ENCODE results near the gene CXCL11.
"Not testable (repeated sequence)": the region's sequence is repeated elsewhere in the genome, so short reads cannot be mapped to it uniquely, and the experiment has no call there.

The CXCL11 gene

DNA sequence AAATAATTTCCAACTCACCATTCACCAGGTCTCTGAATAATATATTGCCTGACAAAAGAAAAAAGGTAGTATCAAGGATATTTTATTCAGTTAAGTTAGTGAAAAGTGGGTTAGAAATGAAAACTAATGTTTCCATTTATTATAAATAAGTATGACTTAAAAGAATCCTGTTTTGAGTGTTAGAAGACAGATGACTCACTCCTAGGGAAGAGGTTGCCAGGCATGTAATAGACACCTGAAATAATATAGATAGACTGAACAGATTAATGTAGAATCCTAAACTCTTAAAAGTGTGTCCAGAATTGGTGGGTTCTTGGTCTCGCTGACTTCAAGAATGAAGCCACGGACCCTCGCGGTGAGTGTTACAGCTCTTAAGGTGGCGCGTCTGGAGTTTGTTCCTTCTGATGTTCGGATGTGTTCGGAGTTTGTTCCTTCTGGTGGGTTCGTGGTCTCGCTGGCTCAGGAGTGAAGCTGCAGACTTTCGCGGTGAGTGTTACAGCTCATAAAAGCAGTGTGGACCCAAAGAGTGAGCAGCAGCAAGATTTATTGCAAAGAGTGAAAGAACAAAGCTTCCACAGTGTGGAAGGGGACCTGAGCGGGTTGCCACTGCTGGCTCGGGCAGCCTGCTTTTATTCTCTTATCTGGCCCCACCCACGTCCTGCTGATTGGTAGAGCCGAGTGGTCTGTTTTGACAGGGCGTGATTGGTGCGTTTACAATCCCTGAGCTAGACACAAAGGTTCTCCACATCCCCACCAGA, 6.5 kb upstream of the CXCL11 start:
- not testable (repeated sequence) for DNase-seq

DNA sequence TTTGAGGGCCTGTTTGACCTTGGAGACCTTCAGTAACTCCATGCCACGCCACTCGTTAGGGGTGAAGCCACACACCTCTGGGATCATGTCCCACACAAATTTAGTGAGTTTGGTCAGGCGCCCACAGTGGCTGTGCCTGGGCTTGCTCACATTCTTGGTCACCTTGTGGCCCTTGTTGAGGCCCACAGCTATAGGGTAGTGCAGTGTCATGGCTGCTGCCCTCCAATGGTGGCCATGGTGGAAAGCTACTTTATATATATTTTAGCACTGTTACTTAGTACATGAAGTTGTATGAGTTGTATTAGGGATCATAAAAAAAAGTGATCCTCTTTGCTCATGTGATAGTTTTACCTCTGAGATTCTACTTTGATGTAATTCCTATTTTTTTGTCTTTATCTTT, 985 bp upstream of the CXCL11 start:
- no peak for DNase-seq

DNA sequence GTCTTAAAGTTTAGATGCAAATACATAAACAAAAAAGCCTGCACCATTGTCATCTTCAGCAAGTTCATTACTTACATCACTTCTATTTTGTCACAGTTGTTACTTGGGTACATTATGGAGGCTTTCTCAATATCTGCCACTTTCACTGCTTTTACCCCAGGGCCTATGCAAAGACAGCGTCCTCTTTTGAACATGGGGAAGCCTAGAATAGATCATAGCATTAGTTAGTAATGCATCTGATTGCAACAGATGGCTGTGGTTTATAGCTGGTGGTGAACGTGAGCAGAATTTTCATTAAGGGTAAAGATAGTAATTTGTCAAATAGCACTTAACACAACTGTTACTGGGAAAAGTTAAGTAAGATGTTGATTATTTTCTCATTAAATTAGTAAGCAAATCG, 729 bp downstream of the CXCL11 start:
- DNase-seq = peak; percentile 78 to 91 (median 88)

DNA sequence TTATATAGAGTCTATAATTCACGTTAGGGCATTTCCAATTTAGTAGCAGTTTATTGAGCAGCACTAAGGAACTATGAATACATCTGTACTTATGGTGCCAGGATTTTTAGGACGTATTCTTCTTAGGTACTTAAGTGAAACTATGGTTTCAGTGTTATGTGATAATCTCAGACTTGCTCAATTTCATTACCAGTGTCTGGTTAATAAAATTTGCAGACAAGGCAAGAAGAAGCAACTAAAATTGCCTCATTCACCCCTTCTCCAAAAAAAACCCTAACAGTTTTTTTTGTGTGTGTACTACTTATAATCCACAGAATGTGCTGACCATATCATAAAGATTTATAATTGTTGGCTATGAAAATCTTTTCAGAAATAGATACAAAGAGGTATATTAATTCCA, 6.6 kb downstream of the CXCL11 start:
- DNase-seq = peak; percentile 52 to 89 (median 63)

DNA sequence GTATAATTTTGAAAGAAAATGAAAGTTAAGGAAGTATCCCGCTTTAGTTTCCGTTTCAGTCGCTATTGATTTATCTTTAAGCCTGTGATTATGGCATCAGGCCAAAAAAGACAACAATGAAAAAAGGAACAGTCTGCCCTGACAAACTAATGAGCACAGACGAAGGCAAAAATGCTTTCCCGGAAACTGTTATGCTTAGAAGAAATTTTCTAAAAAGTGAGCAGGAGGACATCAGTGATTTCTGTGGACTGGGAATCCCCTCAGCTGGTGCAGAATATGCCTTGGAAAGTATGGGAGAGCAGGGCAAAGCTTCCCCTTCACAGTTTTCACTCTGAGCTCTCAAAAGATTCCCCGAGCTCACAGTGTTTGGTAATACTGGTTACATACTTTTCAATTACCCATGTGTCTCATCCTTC, 7.5 kb downstream of the CXCL11 start:
- peak; percentile 89 to 99 (median 92) for DNase-seq

DNA sequence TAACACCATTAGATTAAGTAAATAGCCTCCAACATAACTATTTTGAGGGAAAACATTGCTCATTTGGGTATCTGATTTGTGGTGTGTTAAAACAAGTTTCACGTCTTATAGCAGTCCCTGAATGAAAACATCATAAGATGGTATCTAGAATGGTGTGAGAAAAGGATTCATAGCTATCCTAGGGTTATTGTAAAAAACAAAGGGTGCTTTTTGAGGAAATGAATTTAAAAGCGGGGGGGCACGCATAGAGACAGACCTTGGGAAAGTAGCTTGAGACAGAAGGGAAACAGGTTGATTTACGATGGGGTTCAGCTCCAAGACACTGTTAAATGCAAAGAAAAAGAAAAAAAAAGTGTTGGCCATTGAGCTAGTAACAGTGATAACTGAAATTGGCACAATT, 11.8 kb downstream of the CXCL11 start:
- peak; percentile 53 to 73 (median 53) for DNase-seq

DNA sequence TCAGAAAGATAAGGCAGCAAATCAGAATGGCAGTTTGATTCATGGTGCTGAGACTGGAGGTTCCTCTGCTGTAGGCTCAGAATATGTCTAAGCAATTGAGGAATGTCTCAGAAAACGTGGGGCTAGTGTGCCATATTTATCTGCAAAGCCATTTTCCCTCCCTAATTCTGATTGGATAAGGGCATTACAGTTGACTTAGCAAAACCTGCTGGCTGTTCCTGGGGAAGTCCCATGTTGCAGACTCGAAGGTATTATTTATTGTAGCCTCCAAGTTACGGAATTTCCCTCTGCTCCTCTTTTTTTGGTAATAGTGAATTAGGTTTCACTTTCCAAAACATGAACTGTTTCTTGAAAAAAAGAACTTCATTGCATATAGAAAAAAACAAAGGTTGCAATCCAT, 12.5 kb downstream of the CXCL11 start, which contains the start of gene CXCL10:
TSS of gene CXCL10 (minus strand) at position 109 of the 400 bp plus-strand sequence. CDS start at position 43, 66 bp downstream.
- DNase-seq = peak; percentile 90 to 99 (median 94)

DNA sequence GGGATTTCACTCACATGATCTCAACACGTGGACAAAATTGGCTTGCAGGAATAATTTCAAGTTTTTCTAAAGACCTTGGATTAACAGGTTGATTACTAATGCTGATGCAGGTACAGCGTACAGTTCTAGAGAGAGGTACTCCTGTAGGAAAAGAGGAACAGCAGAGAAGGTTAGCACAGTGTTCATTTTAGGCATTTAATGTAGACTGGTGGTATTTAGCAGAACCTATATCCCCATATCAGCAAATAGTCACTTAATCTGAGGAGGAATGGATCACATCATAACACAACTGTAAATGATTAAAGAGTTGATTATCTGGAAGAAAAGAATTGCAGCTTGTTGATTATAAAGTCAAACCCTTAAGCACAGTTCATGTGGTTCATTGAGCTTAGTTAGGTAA, 13.2 kb downstream of the CXCL11 start:
- DNase-seq = peak in 2 of 3 donors; percentile 36 to 85

DNA sequence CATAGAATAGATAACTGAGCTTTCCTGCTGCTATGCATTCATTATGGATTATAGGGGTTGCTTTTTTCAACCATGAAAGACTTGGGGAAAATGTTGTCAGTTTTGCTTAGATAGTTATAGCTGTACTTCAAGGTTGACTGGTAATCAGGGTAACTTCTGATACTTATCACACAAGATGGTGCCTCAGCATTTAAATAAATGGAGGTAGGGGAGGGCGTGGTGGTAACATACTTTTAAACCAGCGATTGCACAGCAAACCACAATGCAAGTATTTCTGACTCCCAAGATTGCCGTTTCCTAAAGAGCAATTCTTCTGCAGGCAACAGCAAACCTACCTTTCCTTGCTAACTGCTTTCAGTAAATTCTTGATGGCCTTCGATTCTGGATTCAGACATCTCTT, 13.8 kb downstream of the CXCL11 start:
- DNase-seq = peak in 2 of 3 donors; percentile 46 to 88

DNA sequence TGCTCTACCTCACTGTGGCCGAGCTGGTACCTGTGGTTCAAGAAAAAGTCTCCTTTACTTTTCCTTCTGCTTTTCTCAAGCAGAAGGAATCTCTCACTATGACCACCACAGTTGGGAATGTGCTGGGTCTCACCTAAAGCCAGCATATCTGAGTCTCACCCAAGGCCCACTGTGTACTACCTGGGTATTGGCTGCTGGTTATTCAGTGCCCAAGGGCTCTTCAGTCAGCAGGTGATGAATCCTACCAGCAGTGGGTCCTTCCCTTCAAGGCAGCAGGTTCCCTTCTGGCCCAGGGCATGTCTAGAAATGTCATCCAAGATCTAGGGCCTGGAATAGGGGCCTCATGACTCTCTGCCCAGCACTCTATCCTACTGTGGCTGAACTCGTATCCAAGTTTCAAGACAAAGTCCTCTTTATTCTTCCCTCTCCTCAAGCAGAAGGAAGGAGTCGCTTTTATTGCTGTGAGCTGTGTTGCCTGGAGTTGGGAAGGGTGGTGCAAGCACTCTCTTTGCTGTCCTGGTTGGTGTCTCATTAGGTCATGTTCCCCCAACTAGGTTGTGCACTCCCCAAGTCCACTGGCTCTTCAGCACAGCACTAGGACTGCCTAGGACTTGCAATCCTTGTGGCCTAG, 18.7 kb downstream of the CXCL11 start:
- DNase-seq = no peak

DNA sequence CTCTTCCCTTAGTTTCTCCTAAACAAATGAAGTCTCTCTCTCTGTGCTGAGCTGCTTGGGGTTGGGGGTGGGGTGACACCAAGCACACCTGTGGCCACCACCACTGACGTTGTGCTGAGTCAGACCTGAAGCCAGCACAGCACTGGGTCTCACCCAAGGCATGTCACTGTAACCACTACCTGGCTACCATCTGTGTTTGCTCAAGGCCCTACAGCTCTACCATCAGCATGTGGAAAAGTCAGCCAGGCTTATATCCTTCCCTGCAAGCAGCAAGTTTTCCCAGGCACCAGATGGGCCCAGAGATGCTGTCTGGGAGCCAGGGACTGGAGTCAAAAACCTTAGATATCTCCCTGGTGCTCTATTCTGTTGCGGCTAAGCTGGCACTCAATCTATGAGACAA, 19.5 kb downstream of the CXCL11 start:
- DNase-seq = no peak

DNA sequence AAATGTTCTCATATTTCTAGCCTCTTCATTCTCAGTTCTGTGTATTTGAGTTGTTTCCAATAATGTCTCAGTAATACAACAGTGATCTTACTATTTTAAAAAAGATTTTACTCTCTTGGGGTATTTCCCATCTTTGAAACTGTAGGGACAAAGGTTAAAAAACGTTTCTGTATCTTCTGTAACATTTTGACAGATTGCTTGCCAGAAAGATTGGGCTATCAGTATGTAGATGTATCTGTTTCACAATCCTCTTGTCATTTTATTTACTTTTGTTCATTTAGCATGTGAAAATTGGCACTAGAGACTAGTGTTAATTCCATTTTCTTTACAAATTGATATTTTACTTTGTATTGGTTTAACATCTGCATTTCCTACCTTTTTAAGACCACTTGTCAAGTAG, 22.3 kb downstream of the CXCL11 start:
- no peak for DNase-seq

DNA sequence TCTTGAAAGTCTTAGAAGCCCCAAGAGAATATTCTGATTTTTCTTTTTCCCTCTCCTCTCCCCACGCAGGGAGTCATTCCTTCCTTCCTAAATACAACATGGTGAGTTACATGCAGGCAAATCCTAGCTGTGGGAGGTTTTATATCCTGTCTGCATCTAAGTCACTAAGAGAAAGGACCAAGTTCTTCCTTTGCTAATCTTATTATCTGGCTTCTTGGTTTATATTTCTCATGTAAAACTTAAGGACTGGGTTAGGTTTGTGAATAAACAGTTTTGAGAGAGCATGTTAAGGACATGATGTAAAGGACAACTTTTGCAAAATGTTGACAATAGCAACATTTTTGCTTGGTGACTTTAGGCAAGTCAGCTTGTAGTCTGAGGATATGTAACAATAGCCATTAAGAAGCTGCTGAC, 23.5 kb downstream of the CXCL11 start:
- DNase-seq = no peak

DNA sequence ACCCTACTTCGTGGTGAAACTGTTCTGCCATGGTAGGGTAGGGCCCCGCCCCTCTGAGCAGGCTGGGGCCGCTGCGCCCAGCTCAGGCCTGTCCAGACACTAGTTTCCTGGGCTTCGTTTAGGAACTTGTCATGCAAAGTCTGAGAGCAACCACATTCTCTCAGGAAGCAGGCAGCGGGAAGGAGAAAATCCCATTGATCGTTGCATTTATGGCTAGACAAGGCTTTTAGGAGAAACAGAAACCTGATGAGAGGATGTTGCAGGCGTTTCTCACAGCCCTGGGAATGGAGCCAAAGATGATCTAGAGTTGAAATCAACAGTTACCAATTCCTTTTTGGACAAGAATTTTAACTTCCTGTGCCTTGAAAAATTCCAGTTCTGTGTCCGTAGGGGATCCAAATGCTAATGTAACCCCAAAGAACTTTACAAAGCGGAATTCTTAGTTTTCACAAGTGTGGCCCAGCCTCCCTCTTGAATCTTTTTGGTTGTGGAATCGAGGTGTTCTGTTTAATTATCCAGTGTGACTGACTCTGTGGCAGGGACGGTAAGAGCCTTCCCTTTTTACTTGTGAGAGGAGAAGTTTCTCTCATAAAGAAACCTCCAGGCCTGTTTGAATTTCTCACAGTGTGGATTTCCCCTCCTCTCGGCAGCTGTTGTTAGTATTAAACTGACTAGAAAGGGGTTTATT, 24.0 kb downstream of the CXCL11 start:
- peak; percentile 79 to 98 (median 87) for DNase-seq

DNA sequence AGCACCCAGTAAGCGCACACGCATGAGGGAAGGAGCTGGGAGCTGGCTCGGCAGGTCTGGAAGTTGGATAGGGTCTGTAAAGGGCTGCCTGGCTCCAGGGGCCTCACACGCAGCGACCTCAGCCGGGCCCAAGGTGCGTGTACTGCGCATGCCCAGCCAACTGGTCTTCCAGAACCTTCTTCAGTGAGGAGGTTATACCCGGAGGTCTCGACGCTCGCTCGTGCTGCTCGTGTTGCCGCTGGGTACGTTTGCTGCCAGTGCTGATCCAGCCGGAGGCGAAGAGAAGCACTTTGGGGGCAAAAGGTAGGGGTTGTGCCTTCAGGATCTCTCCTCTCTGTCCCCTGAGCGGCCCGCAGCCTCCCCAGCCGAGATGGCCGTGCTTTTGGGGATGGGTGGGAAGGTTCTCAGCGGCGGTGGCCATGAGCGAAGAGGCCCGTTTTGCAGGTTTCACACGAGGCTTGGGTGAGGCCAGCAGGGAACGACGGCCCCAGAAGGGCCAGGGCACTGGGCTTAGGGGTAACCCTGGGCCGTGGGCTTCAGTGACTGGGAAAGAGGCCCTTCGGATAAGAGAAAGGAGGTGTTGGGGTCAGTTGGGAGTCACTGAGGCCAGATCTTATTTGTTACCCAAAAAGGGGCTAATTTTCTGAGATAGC, 24.7 kb downstream of the CXCL11 start:
- DNase-seq = no peak

DNA sequence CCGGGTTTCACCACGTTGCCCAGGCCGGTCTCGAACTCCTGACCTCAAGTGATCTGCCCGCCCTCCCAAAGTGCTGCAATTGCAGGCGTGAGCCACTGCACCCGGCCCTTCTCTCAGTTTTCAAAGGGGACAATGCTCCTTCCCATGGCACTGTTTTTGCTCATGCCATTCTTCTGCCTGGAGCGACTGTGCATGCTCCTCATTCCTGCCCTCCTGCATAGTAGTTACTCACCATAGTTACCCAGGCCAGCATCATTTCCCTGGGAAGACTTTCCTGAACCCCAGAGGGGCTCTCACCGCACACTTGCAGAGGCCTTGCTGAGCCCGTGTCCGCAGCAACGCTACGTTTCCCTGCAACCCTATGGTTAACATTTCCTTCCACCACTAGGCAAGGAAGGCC, 25.3 kb downstream of the CXCL11 start:
- no peak for DNase-seq

DNA sequence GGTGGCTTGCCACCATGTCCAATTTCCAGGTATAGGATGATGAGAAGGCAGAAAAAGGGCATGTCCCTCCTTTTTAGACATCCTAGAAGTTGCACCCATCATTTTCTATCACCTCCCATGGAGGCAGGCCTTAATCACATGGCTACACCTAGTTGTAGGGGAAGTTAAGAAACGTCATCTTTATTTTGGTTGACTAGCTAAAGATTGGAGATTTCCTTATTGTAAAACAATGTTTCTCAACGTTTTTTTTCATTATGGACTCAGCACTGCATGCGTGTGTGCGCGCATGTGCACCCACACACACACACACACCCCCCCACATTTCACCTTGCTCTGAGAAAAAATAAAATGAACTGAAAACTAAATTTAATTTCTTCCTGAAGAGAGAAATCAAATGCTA, 26.6 kb downstream of the CXCL11 start:
- peak; percentile 36 to 73 (median 44) for DNase-seq

DNA sequence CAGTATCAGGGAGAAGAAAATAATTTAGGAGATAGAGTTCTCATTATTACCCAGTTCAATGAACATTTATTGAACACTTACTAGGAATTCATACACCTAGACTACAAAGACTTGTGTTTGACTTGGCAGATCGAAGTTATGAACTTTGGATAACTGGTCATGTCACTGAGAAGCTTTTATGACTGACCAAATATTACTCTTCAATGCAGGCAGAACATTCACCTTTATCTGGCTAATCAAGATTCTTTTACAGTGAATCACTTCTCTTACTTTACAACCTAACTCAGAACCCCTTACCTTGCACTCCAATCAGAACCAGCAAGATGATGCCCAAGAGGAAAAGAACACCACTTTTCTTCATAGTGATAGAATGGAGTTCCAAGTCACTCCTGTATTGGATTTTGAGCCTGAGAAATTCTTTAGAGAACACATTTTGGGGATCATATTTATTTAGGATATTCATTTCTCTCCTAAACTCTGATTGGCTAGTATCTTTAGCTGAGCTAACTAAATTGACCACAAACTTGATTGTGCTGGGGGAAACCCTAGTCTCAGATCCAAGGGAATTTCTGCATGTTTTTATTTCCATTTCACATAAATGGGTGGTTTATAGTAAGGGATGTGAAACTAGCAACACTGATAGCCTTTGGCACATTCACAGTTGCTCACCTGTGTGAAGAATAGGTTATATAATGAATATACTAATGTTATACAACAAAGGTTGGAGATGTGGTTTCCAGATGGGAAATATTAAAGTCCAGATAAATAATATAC, 28.6 kb downstream of the CXCL11 start, which contains the start of gene CXCL9:
TSS of gene CXCL9 (minus strand) at position 421 of the 774 bp plus-strand sequence. CDS start at position 361, 60 bp downstream.
- peak in 1 of 3 donors; percentile 76 for DNase-seq

DNA sequence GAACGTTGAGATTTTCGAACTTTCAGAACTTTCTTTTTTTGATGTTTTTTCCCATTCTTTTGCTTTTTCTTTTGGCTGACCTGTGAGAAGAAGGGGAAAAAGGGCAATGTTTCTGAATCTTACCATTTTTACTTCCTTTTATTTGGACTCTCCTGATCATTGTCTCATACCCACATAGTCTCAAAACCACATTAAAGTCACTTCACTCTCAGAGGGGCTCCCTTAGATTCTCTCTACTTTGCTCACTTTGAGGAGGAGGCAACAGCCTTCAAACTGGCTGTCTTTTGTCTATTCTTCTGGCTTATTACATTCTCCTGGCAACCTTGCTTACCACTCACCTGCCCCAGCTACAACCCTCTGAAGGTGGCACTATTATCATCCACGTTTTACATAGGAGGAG, 32.2 kb downstream of the CXCL11 start:
- DNase-seq = no peak

DNA sequence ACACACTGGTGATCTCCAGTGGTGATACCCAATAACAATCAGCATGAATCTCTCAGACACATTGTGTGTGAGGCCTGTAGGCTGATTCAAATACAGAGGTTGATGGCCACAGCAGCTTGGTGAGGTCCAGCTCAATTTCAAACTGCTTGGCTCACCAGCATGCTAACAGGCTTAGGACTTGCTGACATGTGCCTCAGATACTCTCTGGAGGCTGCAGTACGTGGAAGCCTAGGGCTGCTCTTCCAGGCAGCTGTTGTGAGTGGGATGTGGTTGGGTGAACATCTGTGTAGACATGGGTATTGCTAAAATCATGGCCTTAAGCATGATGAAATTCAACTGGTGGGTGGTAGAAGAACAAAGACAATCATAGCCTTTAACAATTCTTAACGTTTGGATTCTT, 32.8 kb downstream of the CXCL11 start:
- peak; percentile 63 to 79 (median 73) for DNase-seq

DNA sequence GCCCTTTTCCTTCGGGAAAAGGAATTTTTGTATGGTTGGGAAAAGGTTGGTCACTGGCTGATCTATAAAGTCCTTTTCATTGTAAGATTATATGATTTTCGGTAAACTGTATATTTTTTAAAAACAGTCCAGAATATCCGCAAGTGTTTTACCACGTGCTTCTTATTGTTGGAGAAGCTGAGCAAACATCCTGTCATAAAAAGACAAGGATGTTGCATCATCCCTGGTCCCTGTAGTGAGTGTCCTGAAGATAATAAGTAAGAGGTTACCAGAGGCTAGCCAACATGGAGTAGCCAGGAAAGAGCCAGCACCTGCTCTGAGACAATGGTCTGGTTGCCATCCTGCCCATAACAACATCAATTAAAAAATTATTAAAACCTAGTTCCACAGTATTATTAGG, 33.7 kb downstream of the CXCL11 start:
- DNase-seq = peak; percentile 67 to 82 (median 72)

DNA sequence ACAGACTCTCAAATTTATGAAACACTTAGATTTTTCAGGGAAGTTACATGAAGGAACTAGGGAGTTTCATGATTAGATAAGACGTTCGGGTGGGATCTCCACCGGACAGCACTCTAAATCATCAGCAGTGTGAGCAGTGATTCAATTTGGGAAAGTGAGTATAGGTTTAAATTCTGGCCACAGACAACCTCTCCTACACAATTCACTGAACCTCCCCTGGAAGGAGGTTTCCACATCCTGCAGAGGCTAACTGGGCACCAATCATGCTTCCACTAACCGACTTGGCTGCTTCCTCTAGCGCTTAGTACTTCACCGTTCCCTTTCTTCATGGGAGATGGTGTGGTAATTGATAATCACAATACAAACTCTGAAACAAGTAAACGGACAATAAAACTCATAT, 34.2 kb downstream of the CXCL11 start:
- peak; percentile 56 to 71 (median 59) for DNase-seq

All from suppressor macrophage treated with lipopolysaccharide for 1 hour (primary cell).